ENCODE results near the gene GALNT17. TPM values are rescaled to one million over a fixed set of nuclear protein-coding genes. Genes with fewer than 3 reads are reported as not detected.

Gene GALNT17
- total RNA-seq, 1 donor from 2014 or later = 20.2 TPM

- Mint-ChIP-seq H3K36me3 (peaks cover 3% of the 10 kb centered on the region), H3K27ac (no peak overlapping the region), H3K9me3 (no peaks in the 10 kb centered on the region), H3K4me3 (no peak overlapping the region), H3K4me1 (ENCODE audit: unreplicated experiment) (no peaks in the 10 kb centered on the region), H3K27me3 (no peaks in the 10 kb centered on the region)
- TF ChIP-seq CTCF (conservative IDR thresholded peaks at IDR 0.05) = no peak
- DNase-seq (ENCODE audit: extremely low spot score, unreplicated experiment) = no peak
These were observed 416.8 kb downstream of the GALNT17 start for GRCh38 chr7:71548746-71549145.

GRCh38 chr7:71553306-71553705 lies 421.4 kb downstream of the GALNT17 start:
- H3K36me3 Mint-ChIP-seq = peaks cover 3% of the 10 kb centered on the region
- no peak overlapping the region for H3K27ac Mint-ChIP-seq
- H3K4me3 Mint-ChIP-seq = no peak overlapping the region
- DNase-seq (ENCODE audit: extremely low spot score, unreplicated experiment) = no peak
- no peaks in the 10 kb centered on the region for H3K27me3 Mint-ChIP-seq
- TF ChIP-seq CTCF (conservative IDR thresholded peaks at IDR 0.05) = no peak
- no peaks in the 10 kb centered on the region for H3K4me1 Mint-ChIP-seq (ENCODE audit: unreplicated experiment)
- no peaks in the 10 kb centered on the region for H3K9me3 Mint-ChIP-seq

- Mint-ChIP-seq H3K9me3 (no peaks in the 10 kb centered on the region), H3K4me3 (no peak overlapping the region), H3K4me1 (ENCODE audit: unreplicated experiment) (peaks cover 15% of the 10 kb centered on the region), H3K27me3 (no peaks in the 10 kb centered on the region), H3K36me3 (peaks cover 3% of the 10 kb centered on the region), H3K27ac (no peak overlapping the region)
- DNase-seq (ENCODE audit: extremely low spot score, unreplicated experiment) = no peak
- no peak for TF ChIP-seq CTCF (conservative IDR thresholded peaks at IDR 0.05)
These were observed 423.8 kb downstream of the GALNT17 start for GRCh38 chr7:71555758-71556157.

GRCh38 chr7:71558806-71559613 lies 427.1 kb downstream of the GALNT17 start:
- no peak for TF ChIP-seq CTCF (conservative IDR thresholded peaks at IDR 0.05)
- H3K27ac Mint-ChIP-seq = no peak overlapping the region
- no peak overlapping the region for H3K4me3 Mint-ChIP-seq
- peaks cover 15% of the 10 kb centered on the region for H3K4me1 Mint-ChIP-seq (ENCODE audit: unreplicated experiment)
- no peaks in the 10 kb centered on the region for H3K9me3 Mint-ChIP-seq
- no peak for DNase-seq (ENCODE audit: extremely low spot score, unreplicated experiment)
- no peaks in the 10 kb centered on the region for H3K27me3 Mint-ChIP-seq
- no peaks in the 10 kb centered on the region for H3K36me3 Mint-ChIP-seq

GRCh38 chr7:71560354-71560995 lies 428.5 kb downstream of the GALNT17 start:
- Mint-ChIP-seq H3K27me3 (no peaks in the 10 kb centered on the region), H3K4me1 (ENCODE audit: unreplicated experiment) (peaks cover 15% of the 10 kb centered on the region), H3K27ac (no peak overlapping the region), H3K4me3 (no peak overlapping the region), H3K9me3 (no peaks in the 10 kb centered on the region), H3K36me3 (no peaks in the 10 kb centered on the region)
- no peak for TF ChIP-seq CTCF (conservative IDR thresholded peaks at IDR 0.05)
- DNase-seq (ENCODE audit: extremely low spot score, unreplicated experiment) = no peak
